Measurements from ENCODE around the gene DIP2C.
"Not testable (repeated sequence)": the region's sequence is repeated elsewhere in the genome, so short reads cannot be mapped to it uniquely, and the experiment has no call there.

The DIP2C gene

DNA sequence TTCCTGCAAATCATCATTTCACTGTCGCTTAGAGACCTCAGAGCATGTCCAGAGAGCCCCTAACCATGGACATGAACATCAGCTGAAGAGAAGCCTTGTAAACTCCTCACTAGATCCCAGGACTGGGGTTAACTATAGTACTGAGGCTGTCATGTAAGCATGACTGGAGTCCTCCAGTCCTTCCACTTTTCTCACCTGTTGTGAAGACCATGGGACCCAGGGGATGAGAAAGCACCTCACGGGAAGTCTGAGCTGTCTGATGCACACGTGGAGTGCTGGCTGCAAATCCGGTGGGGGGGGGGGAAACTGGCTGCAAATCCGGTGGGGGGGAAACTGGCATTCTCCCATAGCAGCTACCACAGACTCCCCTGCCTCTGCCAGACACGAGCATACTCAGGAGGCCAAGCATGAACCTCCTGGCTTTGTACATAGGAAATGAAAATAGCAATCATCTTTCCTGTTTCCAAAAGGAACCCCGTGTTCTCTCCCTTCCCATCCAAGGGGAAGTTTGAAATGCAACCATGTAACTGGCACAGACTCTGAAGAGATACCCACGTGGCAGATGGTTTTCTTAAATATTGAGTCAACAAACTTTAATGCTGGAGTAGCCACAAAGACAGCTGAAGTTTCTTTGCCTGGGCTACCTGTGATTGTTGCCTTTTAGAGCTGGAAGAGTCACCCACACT is 292.8 kb downstream of the DIP2C start:
- DNase-seq: no peak

DNA sequence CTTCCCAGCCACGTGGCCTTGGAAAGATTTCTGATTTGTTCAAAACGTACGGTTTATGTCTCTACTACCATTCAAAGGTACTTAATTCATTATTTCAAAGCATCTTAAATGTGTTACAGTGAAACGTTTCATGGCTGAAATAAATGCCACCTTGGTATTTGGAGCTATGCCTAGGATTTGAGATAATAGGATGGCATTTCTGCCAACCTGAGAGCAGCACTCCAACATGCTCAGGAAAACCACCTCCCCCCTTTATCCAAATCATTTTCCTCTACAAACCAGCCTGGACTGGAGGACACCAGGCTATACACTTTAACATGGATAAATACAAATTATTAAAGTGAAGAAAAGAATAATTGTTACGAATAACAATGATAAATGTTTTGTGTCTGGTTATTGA is 293.4 kb downstream of the DIP2C start:
- no peak for DNase-seq

DNA sequence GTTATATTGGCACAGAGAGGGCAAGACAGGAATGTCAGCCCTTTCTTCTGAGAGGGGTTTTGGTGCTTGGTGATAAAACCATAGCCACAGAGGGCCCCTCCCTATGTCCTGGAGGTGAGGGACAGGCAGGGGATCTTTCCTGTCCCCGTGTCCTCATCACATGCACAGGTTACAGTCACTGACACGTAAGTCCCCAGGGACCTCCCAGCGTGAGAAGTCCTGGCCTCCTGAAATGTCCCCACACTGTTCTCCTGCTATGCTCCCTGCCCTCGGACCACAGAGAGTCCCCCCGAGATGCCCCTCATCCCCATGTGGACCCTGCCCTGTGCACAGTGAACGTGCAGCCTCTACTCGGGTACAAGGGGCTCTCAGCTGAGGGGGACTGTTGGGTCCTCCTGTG is 293.8 kb downstream of the DIP2C start:
- DNase-seq: no peak

DNA sequence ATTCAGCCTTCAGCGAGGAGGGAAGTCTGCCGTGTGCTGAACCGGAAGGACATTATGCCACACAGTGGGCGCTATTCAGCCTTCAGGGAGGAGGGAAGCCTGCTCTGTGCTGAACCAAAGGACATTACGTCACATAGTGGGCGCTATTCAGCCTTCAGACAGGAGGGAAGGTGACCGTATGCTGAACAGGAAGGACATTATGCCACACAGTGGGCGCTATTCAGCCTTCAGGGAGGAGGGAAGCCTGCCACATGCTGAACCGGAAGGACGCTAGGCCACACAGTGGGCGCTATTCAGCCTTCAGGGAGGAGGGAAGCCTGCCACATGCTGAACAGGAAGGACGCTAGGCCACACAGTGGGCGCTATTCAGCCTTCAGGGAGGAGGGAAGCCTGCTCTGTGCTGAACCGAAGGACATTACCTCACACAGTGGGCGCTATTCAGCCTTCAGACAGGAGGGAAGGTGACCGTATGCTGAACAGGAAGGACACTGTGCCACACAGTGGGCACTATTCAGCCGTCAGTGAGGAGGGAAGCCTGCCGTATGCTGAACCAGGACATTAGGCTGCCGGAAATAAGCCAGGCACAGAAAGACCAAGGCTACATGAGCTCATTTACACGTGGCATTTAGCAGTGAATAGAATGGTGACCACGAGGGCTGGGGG is 294.9 kb downstream of the DIP2C start:
- DNase-seq: not testable (repeated sequence)

DNA sequence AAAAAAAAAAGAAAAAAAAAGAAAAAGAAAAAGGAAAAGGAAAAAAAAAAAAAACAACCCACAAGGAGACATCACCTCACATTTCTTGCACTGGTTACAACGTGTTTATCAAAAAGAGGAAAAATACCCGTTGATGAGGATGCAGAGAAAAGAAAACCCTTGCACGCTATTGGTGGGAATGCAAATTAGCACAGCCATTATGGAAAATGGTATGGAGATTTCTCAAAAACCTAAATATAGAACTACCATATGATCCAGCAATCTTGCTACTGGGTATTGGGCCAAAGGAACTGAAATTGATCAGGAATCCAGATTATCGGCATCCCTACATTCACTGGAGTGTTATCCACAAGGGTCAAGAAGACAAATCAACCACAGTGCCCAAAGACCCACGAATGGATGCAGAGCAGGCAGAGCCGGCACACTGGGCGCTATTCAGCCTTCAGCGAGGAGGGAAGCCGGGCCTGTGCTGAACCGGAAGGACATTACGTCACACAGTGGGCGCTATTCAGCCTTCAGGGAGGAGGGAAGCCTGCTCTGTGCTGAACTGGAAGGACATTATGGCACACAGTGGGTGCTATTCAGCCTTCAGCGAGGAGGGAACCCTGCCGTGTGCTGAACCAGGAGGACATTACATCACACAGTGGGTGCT is 295.6 kb downstream of the DIP2C start:
- no peak for DNase-seq

DNA sequence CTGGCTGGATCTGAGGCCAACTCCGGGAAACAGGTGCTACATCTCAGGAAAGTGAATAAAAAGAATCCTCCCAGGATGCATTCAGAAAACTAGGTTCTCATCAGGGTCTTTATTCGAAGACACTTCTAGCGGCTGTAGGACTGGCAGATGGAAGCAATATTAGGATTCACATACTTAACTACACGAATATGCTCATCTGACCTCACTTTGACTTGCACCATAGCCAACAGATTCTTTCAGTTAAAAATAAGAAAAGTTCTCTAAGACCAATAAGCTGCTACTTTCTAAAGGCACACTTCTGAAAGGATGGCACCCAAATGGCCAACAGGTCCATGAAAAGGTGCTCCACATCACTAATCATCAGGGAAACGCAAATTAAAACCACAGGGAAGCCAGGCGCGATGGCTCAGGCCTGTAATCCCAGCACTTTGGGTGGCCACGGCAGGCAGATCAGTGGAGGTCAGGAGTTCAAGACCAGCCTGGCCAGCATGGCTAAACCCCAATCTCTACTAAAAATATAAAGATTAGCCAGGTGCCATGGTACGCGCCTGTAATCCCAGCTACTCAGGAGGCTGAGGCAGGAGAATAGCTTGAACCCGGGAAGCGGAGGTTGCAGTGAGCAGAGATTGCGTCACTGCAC is 296.2 kb downstream of the DIP2C start:
- DNase-seq: no peak

DNA sequence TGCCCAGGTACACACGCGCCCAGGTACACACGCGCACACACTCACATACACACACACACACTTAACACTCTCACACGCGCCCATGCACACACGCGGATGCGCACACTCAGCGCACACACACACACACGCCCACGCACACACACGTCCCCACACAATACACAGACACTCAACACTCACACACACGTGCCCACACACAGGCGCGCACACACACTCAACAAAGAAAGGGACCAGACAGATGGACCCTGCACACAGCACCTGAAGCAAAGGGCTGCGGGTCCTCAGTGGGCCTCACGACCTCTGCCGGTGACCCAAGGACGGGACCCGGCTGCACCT is 296.8 kb downstream of the DIP2C start:
- no peak for DNase-seq

DNA sequence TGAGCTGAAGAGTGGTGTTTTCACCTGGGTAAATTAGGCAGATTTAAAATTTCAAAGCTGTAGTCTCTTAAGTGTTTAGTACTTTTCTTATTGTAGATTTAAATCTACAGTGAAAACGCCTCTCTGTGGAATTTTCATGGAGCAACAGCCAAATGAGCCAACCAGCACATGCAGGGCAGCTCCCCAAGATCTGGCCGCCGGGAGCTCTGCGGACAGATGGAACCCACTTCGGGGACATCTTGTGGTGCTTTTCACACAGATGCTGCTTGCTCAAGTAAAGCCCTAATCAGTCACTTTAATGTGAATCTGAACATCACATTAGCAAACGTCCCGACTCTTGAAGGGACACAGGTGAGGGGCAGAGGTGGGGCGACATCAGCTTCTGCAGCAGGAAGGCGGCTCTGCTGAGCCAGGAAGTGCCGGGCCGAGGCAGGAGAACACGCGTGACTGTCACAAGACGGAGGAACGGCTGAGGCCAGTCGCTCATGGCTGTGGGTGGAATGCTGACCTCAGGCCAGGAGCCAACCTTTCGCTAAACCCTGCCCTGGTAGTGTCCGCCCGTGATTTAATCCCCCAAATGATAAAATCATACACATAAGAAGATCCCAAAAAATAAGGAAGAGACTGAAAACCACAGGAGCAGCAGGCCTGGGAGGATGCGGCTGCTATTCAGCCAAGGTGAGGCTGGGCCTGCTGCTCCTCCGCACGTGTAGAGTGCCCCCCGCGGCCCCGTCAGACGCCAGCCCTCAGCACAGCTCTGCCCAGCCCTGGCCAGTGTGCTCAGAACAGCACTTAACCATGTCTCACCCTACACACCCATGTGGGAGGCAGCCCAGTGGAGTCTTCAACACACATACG is 297.4 kb downstream of the DIP2C start:
- no peak for DNase-seq

DNA sequence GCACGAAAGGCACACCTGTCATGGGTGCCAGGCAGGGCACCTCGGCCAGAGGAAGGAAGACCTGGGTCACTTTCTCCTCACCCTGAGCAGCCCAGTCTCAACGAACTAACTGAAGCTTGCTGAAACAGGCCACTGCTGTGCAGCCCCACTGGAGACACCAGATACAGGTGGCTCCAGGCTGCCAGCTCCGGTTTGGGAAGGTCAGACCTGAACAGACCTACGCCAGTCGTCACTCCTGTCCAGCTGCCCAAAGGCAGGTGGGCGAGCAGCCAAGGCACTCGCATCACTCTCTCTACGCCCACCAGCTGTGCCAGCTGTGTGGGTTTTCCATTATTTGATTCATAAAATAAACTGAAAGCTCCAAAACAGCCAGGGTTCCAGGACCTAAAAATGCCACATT is 298.2 kb downstream of the DIP2C start:
- DNase-seq: no peak

DNA sequence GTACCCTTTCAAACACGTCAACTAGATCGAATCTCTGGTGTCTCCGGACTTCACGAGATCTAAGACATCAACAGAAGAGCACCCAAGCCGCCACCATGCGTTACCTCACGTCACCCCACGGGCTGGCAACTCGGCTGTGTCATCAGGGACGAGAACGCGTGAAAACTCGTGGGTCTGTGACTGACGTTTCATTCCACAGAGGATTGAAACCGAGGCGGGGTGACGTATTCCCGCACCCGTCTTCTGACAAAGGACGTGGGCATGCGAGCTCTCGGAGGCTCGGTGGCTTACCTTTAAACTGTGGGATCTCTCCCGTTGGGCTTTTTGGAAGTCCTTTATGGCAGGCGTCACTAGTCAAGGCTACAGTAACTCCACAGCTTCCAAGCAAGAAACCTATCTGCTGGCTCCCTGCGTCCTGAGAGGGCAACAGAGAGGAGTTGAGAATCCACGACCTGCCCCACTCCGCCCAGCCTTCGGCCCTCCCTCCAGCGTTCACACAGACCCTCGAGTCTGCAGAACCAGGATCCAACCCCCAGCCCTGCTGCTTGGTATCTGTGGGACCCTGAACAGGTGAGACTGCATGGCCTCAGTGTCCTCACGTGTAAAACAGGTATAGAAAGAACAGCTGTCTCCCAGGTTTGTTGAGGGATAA is 298.9 kb downstream of the DIP2C start:
- no peak for DNase-seq

DNA sequence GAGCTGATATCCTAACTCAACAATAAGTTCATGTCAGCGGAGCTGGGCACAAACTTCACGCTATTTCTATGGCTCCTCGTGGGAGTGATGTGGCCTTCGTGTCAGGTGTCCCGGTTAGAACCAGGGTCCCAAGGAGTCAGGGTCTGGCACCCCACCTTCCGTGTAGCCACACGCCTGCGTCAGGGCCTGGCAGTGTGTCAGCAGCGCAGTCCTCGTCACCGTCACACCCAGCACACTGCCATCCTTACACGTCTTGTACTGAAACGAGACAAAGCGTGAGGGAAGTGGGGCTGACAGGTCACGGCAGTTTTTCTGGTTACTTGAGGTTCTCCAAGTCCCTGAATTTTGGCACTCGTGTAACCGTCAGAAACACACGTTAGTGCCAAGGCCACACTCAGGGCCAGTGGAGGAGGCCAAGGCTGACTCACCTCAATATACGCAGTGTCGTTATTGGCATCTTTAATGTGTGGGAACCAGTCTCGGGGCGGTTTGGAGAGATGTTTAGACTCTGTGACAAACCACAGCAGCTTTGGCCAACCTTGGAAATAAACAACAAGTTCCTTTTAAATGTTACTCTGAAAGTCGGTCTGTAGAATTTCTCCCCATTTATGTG is 299.5 kb downstream of the DIP2C start:
- DNase-seq: no peak

DNA sequence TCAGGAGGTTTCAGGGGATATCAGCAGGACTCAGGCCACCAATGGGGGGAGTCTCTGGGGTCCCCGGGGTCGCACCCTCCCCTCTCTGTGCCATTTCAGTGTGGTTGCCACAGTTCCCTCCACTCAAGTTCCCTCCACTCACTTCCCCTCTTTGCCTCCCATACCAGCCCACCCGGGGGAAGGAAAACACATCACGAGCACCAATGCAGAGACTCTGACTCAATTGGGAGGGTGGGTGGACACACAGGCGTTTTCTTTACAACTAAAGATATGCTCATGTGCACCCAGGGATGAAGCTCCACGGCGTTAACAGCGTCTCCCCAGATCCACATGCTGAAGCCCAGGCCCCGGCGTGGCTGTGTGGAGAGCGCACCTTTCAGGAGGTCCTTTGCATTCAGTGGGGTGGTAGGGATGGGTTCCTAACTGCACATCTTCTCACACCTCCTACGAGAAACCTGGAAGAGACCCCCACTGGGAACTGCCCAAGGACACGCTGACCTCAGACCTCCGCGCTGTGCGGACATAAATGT is 300.1 kb downstream of the DIP2C start:
- no peak for DNase-seq

DNA sequence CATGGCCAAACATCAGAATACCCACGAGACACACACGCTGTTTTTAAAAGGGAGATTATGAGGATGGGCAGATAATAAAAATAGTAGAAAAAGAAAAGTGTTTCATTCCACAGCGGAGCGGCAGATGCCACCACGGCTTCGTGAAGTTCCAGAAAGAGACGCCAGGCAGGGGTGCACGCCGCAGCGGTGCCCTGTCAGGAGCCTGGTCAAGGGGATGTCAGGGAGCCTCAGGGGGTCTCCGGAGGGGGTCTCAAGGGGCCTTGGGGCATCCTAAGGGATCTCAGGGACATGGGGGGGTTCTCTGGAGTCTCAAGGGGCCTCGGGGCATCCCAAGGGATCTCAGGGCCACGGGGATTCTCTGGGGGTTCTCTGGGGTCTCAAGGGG is 300.8 kb downstream of the DIP2C start:
- no peak for DNase-seq

DNA sequence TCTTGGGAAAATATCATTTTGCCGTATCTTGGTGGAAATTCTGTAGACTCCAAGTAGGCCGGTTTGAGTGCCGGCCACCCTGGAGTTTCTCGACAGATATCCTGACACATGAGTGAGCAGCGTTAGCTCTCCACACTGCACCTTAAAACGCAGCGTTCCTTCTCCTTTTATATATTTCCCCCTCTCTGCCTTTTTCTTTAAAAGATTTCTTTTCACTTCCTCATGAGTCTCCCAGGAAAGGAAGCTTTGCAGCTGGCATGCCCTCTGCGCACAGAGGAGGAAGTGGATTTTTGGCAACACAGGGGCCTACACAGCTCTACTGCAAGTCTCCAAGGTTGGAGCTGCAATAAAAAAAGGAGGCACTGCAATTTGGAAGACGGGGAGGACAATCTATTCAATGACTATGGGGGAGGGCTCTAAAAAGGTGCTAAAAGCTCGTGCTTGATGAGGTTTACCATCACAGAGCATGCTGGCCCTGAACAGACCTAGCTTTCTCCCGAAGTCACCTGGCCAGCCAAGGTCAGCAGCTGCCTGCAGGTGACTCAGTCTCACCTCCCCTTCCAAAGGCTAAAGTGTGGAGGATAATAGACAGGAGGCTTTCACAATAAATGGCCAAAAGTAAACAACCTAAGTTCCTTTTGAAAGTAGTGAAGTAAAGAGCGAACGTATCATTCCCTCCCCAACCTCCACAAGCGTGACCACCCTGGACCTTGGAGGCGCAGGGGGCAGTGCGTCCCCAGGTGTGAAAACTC is 301.4 kb downstream of the DIP2C start:
- no peak for DNase-seq

DNA sequence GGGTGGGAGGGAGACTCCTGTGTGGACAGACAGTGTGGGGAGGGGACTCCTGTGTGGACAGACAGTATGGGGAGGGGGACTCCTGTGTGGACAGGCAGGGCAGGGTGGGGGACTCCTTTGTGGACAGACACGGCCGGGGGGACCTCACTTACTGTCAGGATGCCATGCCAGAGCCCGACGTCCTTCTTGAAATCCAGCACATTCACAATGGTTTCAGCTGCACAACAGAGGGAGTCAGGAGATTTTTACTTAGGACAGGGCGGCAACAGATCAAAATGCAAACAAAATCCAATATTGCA is 301.9 kb downstream of the DIP2C start:
- DNase-seq: no peak

DNA sequence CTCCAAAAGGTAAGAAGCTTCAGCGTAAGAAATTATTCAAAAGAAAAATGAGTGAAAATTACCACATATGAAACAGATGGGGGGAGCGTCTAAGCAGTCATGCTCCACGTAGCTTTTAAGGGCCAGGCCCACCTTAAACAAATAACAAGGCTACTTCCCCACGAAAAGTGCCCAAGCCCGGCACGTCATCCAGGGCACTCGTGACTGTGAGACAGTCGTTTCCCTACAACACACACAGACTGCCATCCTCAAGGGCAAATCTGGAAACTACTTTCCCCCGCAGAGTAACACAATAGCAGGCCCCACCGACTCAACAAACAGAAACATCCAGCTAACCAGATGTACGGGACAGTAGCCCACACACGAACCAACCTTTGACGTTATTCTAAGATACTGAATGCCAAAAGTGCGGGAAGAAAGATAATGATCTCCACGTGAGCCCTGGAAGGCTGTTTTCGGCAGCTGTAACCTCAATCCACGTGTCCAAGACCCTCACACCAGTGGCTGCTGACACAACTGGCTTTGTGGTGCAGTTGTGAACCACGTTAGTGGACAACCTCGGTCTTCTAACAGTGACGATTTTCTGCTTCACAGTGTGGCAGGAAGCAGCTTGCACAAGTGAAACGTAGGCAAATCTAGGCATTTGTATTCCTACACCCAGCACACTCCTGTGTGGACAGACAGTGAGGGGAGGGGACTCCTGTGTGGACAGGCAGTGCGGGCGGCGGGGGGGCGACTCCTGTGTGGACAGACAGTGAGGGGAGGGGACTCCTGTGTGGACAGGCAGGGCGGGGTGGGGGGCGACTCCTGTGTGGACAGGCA is 302.5 kb downstream of the DIP2C start:
- no peak for DNase-seq

DNA sequence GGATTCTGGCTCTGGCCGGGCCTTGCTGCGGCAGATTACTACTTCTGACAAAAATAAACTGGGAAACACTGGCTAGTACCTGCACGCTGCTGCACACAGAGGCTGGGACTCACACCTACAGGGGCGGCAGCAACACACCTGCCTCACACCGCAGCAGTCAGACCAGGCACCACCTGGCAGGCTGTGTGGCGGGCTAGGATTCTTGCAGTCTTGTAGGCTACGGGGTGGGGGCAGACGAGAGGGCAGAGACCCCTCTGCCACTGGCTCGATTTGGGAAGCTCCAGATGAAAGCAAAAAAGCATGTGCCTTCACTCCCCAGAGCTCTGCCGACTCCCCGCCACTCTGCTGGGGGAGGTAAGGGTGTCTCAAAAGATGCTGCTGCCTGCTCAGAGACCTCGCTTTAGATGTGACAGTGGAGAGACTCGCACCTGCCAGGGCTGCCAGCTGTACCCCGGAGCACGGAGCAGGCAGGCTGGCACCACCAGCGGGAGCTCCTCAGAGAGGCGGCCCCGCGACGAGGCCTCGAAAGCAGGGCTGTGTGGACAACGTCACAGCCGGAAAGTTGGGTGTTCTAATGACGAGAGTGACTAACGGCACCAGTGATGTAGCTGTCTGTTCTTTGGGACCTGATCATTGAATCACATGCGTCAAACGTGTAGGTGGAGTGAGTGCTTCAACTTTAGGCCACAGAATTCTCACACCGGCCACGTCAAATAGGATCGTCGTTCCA is 303.7 kb downstream of the DIP2C start:
- DNase-seq: no peak

DNA sequence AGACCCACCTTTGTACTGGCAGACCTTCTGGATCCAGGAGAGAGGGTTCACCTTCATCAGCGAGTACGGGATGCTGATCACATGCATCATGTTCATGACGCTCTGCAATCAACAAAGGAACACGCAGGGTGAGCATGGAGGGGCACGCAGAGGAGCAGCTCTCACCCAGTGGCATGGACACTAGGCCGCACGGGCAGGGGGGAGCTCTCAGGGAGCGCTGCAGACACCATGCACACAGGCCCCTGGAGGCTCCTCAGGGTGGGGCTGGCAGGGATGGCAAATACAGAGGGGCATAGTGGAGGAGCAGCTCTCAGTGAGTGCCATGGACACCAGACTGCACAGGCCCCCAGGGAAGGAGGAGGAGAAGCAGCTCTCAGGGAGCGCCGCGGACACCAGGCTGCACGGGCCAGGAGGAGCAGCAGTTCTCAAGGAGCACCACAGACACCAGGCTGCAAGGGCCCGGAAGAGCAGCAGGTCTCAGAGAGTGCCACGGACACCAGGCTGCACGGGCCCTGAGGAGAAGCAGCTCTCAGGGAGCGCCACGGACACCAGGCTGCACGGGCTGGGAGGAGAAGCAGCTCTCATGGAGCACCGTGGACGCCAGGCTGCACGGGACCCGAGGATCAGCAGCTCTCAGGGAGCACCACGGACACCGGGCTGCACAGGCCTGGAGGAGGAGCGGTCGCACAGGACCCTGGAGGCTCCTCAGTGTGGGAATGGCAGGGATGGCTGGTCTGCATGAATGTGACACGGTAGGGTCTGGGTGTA is 304.7 kb downstream of the DIP2C start:
- no peak for DNase-seq

DNA sequence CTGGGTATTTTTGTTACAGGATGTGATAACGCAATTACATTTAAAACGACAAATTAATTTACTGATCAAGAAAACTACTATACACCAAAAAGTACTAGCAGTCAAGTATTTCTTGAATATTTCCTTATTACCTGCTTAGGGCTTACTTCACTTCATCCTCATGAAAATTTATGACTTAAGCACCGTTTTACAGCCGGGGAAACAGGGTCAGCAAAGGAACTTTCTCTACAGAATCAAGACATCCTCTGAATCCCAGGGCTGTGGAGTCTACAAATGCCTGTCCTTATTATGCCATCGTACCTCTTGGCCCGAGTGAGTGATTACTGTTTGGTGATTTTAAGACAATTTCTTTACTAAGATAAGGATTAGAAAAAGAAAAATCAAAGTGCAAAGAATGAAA is 305.9 kb downstream of the DIP2C start:
- DNase-seq: no peak
